ENCODE results near the gene SORBS2.

Gene SORBS2

DNA sequence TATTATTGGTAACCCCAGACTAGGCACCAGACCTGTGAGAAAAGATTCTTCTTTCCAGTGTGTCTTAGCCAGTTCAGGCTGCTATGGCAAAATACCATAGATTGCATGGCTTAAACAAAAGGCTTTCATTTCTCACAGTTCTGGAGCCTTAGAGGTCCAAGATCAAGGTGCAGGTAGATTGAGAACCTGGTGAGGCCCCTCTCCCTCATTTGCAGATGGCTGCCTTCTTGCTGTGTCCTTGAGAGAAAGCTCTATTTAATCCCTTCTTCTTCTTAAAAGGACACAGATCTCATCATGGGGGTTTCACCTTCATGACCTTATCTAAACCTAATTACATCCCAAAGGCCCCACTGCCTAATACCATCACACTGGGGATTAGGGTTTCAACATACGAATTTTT is 273.2 kb downstream of the SORBS2 start:
- no peak for DNase-seq (ENCODE audit: low spot score)
- TF ChIP-seq CTCF (conservative IDR thresholded peaks at IDR 0.05; ENCODE audit: low read depth): no peak
- ChIA-PET POLR2A (ENCODE audit: low non-redundant PET) (no interaction called here), CTCF (no interaction called here)
- no peak overlapping the region for H3K27ac ChIP-seq

- TF ChIP-seq CTCF (conservative IDR thresholded peaks at IDR 0.05; ENCODE audit: low read depth): no peak
- CTCF ChIA-PET: interaction anchor here (0.6 to 1.0 kb wide), 2 partner anchors 61 to 886 kb away, joined by 3 to 5 read pairs; no protein-coding TSS in a partner anchor
- H3K27ac ChIP-seq: no peak overlapping the region
- DNase-seq (ENCODE audit: low spot score): no peak
- POLR2A ChIA-PET (ENCODE audit: low non-redundant PET): no interaction called here
Observed at GRCh38 chr4:185536411-185536709, 275.6 kb downstream of the SORBS2 start.

DNA sequence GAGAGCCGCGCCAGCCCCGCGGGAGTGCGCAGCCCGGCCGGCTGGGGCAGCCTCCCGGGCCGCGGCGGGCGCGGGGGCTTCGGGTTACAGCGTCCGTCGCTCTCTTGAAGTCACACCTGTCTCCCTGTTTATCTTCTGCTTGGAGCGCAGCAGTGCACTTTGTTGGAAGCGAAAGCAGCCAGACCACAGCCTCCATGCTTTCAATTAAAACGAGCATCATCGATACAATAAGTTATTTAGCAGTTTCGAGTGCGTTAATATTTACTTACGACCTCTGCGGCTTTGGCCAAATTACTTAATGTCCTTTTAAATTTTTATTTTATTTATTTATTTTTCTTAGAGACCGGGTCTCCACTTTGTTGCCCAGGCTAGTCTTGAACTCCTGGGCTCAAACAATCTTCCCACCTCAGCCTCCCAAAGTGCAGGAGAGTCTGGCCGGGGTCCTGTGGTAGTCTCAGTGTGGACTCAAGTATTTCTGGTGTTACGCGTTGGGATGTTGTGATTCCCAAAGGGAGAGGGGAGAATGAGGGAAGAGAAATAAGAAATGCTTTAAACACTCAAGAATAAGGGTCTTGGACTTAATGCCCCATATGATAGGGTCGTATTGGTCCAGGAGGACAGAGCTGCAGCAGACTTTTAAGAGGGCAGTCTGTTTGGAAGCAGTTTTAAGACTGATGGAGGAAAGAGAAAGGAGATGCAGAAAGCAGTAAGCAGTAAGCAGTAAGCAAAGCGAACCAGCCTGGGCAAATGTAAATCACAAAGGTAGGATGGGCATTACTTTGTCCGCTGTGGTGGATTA is 276.2 kb downstream of the SORBS2 start:
- ChIA-PET POLR2A (ENCODE audit: low non-redundant PET) (interaction anchor here (0.6 kb wide), 1 partner anchor 47 kb away, joined by 5 read pairs; no protein-coding TSS in a partner anchor), CTCF (interaction anchor here (1.0 kb wide), 1 partner anchor 62 kb away, joined by 3 read pairs; no protein-coding TSS in a partner anchor)
- no peak for TF ChIP-seq CTCF (conservative IDR thresholded peaks at IDR 0.05; ENCODE audit: low read depth)
- no peak overlapping the region for H3K27ac ChIP-seq
- no peak for DNase-seq (ENCODE audit: low spot score)
